C4-2B (cell line): ENCODE results near the gene CCDC138.

Experiments
- H3K27ac ChIP-seq: fragments of 450-650 bp; 2 replicates; pipeline ENCODE4 v1.5.1; 2017
- CTCF ChIP-seq: fragments of 450-650 bp; conservative IDR thresholded peaks from 2 replicates; pipeline ENCODE4 v1.5.1; 2017; ENCODE audit warnings: mild to moderate bottlenecking
- ZFX ChIP-seq: fragments of 450-650 bp; IDR thresholded peaks from 2 replicates; pipeline ENCODE4 v1.6.1; 2017

The CCDC138 gene

GRCh38 chr2:108919571-108920373 lies 133.2 kb downstream of the CCDC138 start:
- TF ChIP-seq ZFX (no peak), CTCF (no peak)

GRCh38 chr2:108920686-108921085 lies 134.1 kb downstream of the CCDC138 start:
- H3K27ac ChIP-seq, result no peak overlapping the region
- TF ChIP-seq ZFX (no peak), CTCF (no peak)

More at GRCh38 chr2:108919571-108920373, 133.2 kb downstream of the CCDC138 start:
- no peak overlapping the region for H3K27ac ChIP-seq

- H3K27ac ChIP-seq, result no peak overlapping the region
- TF ChIP-seq ZFX, result no peak
Measured at GRCh38 chr2:108921096-108922030, 134.8 kb downstream of the CCDC138 start.

- TF ChIP-seq CTCF (no peak), ZFX (no peak)
- no peak overlapping the region for H3K27ac ChIP-seq
Measured at GRCh38 chr2:108922141-108922915, 135.8 kb downstream of the CCDC138 start.

- no peak for TF ChIP-seq CTCF
- TF ChIP-seq ZFX, result no peak
- H3K27ac ChIP-seq, result no peak overlapping the region
Measured at GRCh38 chr2:108923019-108923700, 136.6 kb downstream of the CCDC138 start.

GRCh38 chr2:108923736-108924579 lies 137.4 kb downstream of the CCDC138 start:
- no peak overlapping the region for H3K27ac ChIP-seq
- TF ChIP-seq CTCF, result no peak
- TF ChIP-seq ZFX, result no peak
